GM21529 (cell line): ENCODE measurements around the gene GSE1.

Source experiments
- ATAC-seq: cut with Tn5 transposase; IDR thresholded peaks from one replicate; pipeline ENCODE4 v1.9.1; 2021; ENCODE audit not compliant: unreplicated experiment

The GSE1 gene

DNA sequence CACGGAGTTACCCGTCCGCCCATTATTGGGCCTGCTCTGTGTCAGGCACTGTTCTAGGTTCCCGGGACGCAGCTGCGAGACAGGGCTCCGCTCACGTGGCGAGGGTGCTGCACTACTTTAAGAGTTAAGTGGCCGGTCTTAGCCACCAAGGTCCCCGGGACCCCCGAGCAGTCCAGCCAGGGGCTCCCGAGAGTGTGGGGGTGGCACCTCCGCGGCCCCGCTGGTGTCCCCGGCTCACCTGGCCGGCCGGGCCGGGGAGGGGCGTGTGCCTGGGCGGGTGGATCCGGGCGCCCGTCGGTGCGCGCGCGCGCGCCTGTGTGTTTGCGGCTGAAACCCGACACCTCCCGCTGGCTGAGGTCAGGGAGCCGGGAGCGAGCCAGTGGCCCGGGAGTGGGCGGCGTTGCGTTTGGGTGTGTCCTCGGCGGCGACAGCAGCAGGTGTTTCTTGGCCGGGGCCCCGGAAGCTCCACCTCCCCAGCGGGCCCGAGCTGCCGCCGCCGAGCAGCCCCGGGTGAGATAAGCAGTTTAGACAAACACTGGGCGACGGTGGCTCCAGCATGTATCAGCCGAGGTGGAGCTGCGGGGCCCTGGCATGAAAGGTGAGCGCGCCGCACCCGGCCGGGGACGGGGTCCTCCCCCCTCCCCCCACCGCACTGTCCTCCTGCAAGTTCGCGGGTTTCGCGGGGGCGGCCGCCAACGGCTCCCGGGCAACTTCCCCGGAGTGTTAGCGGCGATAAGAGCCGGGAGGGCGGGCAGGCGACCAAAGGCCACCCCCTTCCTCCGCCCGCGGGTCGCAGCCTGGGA is at the start of gene GSE1:
GSE1 (plus strand) TSS at position 522 of the 803 bp plus-strand sequence; CDS start at position 592, 70 bp downstream.
- ATAC-seq, result peak; percentile 51

DNA sequence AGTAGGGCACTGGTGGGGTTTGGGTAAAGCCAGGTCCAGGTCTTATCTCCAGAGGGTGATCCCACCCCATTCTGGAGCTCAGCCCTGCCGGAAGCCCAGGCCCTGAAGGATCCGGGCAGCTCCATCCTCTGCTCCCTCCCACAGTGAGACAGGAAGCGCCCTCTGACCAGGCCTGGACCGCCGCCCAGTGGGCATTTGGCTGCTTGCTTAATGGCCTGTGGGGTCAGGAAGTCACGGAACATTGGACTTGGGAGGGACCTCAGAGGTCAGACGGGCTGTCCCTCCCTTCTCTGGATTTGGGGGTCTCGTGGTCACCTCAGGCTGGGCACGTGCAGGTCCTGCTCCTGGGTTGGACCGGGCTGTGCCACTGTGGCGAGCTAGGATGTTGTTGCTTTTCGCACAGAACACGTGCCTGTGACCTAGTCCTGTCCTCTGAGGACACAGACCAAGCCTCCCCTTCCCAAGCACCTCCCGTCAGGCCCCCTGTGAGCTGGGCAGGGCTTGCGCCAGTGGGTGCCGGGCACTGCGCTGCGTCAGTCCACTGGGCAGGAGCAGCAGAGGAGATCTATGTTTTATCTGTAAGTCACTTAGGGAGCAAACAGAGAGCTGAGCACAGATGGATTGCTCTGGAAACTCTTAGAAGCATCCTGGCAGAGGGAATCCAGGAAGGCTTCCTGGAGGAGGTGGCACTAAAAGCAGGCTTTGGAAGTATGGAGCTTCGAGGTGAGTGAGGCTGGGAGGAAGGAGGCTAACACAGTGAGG is 49.4 kb upstream of the GSE1 start:
- ATAC-seq, result no peak

DNA sequence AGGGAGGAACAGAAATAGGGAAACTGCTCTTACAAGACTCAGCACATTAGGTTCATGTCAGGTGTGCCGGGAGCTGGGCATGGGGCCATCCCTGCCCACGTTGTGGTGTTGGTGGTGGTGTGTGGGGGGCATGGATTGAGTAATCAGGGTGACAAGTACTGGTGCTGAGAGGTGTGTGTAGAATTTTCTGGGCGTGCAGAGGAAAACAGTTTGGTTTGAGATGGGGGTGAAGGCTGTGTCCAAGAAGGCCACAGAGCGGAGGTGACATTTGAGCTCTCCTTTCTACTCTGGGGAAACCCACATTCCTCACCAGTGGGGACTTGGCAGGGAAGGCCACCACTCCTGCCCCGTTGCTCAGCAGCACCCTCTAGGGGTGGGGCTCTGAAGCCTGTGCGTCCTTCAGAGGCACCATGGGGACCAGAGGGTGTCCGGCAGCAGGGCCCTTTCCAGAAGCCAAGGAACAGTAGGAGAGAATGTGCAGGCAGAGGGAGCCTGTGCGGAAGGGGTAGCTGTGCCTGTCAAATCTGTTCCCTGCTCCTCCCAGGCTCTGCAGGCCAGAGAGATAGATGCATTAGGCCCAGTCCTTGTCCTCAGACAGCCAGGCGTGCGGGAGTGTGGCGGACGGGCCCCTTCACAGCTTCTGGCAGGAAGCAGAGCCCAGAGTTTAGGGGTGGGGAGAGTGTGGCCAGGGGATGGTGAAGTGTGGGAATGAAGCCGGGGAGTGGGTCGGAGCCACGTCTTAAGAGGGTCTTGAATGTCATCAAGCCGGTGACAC is 48.7 kb upstream of the GSE1 start:
- no peak for ATAC-seq

DNA sequence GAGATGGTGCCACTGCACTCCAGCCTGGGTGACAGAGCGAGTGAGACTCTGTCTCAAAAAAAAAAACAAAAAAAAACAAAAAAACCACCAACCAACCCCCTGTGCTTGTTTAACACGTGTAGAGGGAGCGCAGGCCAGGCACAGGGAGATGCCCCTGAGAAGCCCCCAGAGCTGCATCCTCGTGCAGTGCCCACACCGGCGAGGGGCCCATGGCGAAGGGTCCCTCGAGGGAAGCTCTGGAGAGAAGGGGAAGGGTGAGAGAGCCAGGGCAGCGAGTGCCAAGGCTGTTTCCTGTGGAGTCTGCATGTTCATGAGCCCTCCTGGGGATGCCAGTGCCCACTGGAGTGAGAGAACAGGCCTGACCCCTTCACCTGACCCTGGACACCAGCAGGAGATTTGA is 47.8 kb upstream of the GSE1 start:
- no peak for ATAC-seq

DNA sequence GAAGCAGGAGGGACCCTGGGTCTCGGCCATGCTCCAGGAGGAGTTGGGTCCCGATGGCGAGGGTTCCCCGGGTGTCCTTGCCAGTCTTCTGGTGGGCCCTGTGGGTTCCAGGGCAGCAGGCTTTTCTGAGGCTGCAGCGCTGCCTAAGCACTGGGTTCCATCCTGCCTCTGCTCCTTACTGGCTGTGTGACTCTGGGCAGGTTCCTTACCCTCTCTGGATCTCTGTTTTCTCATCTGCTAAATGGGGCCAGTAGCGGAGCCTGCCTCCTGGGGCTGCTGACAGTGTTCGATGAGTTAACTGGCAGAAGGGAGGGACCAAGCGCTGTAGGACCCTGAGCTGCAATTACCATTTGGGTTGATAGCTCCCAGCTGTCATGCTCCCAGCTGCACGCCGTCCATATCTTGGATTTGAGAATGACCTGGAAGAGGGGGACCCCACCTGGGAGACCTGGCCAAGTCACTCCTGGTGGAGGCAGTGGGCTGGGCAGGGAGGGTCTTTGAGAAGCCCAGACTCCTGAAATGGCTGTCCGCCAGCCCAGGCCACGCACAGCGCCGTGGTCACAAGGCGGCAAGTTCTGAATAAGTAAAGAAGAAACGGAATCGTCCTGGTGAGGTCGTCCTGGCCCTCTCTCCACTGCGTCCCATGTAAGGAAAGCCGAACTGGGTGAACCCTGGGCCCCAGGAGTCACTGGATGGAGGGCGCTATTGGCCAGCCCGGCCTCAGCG is 47.2 kb upstream of the GSE1 start:
- ATAC-seq, result no peak

DNA sequence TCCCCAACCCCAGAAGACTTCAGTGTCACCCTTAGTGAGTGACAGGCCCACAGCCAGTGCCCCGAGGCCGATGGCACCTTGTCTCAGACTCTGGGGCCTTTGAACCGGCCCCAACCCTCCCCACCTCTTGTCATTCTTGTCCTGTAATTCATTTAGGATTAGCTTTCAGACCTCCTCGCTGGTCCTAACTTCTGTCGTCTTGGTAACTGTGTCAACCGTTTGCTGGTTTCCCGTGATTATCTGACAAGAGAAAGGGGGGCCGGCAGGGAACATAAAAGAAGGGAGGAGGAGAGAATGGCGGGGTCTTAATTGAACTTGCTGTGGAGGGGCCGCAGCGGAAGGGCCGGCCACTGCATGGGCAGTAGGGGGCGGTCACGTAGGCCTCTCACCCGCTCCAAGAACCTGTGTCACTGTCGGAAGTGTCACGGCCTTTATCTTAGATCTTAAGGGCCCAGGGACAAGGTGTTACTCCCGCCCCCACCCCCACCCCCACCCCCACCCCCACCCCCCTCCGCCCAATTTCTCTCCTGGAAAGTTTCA is 46.5 kb upstream of the GSE1 start:
- ATAC-seq, result no peak

DNA sequence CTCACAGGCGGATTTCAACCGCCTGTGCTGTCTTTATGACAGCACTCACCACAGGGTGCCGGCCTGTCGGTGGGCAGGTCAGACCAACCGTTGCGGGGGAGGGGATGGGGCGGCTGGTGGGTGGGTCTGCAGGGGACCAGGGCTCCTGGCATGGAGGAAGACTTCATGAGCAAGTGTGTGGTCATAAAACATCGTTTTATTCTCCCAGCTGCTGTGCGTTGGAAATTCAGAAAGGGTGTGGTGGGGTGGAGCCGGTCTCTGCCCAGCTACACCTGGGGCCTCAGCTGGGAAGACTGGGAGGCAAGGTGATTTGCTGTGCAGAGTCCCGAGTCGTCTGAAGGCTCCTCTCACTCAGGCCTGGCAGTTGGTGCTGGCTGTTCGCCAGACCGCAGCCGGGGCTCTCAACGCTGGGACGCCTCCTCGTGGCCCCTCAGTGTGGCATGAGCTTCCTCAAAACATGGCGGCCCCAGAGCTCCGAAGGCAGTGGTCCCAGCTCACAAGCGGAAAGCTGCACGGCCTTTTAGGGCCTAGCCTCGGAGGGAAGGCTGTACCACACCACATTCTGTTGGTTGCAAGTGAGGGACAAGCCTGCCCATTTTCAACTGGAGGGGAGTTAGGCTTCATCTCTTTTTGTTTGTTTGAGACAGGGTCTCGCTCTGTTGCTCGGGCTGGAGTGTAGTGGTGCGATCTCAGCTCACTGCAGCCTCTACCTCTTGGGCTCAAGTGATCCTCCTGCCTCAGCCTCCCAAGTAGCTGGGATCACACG is 45.8 kb upstream of the GSE1 start:
- no peak for ATAC-seq

DNA sequence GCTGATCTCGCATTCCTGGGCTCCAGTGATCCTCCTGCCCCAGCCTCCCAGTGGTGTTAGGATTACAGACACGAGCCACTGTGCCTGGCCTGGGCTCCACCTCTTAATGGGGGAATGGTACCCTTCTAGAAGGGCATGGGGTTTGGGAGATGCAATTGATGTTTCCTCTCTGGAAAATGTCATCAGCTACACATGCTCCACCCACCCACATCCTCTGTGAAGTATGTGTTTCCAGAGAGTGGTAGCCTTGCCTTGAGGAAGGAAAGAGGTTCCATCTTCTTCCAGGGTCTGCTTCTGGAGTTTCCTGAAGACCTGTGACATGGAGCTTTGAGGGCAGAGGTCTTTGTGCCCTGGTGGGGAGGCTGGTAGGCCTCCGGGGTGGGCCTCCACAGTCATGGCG is 45.2 kb upstream of the GSE1 start:
- ATAC-seq, result no peak

DNA sequence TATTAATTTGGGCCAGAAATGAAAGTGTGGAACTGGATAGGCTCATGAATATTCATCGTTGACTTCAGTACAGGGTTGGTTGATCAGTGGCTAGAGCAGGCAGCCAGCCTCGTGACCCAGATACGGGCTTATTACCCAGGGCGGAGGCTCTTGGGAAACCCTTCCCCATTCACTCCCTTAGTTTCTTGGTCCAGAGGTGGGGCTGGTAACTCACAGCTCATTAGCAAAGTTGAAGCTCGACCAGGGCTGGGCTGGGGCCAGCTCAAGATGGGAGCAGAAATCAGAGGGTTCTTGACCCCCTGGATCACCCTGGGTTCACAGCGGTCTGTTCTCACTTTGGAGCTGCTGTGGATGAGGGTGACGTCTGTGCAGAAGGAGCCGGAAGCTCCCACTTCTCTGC is 44.6 kb upstream of the GSE1 start:
- ATAC-seq, result no peak

DNA sequence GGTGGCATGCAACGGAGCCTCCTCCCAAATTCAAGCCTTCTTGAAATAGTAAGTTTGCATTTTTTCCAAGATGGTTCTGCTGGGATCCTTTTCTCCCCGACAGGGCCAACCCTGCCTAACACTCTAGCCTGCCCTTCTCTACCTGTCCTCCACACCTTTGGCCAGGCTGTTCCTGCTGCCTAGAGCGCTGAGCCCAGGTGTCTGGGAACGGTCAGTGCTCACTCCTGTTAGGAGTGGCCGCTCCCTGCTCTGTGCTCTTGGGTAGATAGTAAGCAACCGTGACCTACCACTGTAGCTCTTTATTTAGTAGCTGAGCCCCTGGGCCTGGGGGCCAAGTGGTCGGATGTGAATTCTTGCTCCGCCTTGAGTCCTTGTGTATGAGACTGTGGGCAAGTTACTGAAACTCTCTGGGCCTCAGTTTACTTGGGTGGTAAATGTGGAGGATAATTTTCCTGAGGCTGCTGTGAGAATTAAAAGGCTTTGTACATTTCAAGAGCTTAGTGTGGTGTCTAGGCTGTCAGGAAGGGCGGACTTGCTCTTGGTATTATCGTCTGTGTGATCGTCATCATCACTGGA is 44.0 kb upstream of the GSE1 start:
- ATAC-seq, result no peak

DNA sequence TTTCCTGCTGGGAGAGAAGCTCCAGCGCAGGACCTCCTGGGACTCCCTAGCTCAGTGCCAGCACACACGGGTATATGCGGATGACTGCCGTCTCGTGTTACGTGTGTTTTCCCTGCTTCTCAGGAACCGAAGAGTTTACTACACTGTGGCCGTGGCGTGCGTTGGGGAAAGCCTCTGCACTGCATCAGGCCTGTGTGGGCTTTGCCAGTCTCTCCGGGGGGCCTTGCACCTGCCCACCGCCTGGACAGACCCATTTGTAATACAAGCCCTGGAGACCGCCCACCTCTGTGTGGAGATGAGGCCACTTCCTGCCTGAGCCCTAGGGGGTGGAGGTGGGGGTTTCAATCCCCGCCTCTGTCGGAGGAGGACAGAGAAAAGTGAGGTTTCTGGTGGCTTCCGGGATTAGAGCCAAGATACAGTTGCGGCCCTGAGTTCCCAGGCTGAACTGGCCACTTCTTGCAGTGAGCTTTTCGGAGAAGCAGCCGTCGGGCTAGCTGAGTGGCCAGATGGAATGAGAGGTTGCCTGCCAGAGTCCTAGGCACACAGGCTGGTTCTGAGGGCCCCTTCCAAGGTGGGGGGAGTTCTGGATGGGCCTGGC is 43.4 kb upstream of the GSE1 start:
- peak; percentile 66 for ATAC-seq

DNA sequence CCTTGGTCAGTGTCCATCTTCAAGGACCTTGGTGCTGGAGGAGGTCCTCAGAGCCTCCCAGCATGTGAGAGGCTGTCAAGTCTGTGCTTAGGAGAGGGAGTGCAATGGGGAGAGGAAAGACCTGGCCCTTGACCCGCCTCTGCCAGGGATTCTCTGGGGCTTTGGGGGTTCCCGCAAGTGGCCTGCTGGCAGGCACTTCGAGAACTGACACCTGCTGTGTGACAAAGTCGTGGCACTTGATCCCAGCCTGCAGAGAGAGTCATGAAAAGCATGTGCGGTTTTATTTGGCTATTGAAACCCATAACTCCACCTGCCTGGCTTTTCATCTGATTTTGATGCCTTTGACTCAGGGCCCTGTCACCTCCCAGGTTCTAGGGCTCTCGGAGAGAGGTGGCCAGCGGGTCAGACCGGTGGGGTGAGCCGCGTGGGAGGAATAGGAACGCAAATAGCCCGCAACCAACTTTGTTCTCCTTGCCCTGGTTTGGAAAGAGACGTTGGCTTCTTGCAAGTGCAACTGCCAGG is 42.8 kb upstream of the GSE1 start:
- peak; percentile 25 for ATAC-seq

DNA sequence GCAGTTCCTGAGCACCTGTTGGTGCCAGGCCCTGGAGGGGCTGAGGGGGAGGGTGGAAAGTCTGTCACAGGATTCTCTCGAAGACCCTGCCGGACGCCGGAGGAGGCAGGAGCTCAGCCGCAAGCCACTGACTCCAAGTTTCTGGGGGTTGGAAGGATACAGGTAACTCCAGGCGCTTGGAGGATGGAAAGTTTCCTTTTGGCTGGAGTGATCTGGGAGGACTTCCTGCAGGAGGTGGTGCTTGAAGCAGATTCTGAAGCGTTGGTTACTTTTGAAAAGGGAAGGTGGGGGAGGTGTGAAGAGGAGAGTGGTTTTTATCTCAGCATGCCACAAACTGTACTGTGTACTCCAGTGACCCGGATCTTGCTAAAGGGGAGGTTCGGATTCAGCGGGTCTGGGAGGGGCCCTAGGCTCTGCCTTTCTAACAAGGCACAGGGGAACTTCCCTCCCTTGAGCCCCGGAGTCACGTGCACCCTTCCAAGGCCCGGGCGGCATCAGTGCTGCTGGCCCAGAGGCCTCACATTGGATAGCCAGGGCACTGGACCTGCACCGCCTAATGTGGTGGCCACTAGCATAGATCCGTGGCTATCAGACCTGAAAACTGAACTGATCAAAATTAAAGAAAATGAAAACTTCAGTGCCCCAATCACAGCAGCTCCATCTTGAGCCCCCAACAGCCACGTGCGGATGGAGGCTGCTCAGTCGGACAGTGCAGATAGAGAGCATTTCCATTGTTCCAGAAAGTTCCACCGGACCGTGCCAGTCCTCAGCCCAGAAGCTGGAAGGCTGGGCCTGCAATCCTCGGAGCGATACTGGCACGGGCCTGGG is 42.2 kb upstream of the GSE1 start:
- ATAC-seq, result peak; percentile 54

DNA sequence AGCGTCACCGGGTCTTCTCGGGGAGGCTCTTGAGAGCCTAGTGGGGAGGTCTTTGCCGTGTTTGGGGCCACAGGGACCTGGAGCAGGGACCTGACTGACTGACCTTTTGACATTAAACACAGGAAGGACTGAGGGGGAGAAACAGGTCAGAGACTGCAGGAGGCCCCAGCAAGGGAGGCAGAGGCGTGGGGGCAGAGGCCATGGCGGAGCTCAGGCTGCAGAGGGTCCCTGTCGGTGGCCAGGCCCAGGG is 41.6 kb upstream of the GSE1 start:
- ATAC-seq, result no peak

DNA sequence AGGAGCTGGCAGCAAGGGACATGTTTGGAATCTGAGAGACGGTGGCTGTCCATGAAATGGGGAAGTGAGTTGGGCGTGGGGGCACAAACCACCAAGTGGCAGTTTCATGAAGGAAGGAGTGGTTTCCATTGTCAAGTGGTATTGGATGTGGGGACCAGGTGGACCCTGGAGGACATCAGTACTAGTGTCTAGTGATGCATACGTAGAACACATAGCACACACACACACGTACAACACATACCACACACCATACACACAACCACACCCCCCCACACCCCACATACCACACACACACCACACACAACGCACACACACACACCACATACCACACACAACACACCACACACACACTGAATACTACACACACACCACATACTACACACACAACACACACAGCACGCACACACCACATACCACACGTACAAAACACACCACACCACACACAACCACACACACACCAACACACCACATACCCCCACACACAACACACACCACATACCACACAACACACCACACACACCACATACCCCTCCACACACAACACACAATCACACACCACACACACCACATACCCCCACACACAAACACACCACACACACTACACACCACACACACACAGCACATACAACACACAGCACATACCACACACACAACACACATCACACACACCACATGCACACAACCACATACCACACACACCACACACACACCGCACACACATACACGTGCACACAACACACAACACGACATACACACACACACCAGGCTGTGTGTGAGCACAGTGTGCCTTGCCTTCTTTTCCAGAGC is 41.1 kb upstream of the GSE1 start:
- no peak for ATAC-seq

DNA sequence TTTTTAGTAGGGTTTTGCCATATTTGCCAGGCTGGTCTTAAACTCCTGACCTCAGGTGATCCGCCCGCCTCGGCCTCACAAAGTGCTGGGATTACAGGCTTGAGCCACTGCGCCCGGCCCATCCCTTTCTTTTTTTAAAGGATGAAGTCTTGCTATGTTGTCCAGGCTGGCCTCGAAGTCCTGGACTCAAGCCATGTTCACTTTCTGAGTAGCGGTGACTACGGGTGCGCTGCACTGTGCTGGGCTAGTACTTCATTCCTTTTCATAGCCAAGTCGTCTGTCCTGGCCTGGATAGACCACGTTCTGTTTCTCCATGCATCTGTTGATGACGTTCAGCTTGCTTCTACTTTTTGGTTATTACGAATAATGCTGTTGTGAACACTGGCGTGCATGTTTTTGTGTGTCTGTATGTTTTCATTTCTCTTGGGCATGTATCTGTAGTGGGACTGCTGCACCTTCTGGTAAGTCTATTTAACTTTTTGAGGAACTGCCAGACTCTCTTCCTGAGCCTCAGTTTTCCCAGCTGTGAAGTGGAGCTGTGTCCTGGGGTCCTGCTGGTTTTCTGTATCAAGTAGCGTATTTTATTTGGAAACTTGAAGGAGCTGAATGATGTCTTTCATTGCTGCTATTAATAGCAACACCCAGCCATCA is 40.0 kb upstream of the GSE1 start:
- ATAC-seq, result no peak
